ENCODE data around the gene CRP.
"Not testable (repeated sequence)": the region's sequence is repeated elsewhere in the genome, so short reads cannot be mapped to it uniquely, and the experiment has no call there.

The CRP gene

DNA sequence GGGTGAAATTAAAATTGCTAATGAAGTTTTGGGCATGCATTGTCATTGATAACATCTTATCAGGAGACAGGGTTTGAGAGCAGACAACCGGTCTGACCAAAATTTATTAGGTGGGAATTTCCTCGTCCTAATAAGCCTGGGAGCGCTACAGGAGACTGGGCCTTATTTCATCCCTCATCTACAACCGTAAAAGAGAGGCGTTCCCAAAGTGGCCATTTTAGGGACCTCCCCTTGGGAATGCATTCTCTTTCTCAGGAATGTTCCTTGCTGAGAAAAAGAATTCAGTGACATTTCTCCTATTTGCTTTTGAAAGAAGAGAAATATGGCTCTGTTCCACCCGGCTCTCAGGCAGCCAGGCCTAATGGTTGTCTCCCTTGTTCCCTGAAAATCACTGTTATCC is 8.8 kb upstream of the CRP start:
- ATAC-seq (replicated peaks); H3K27ac Mint-ChIP-seq; H3K4me3 Mint-ChIP-seq; DNase-seq; H3K4me1 Mint-ChIP-seq (ENCODE audit: low read depth in 2 of 2); H3K36me3 Mint-ChIP-seq (ENCODE audit: insufficient read depth): not testable (repeated sequence)
- H3K9me3 Mint-ChIP-seq = peaks cover 10 to 11% of the 10 kb centered on the region in 2 donors
- H3K27me3 Mint-ChIP-seq = peaks cover 38 to 39% of the 10 kb centered on the region in 2 donors

- no peak overlapping the region for H3K27ac Mint-ChIP-seq
- H3K36me3 Mint-ChIP-seq (ENCODE audit: insufficient read depth) = no peaks in the 10 kb centered on the region
- ATAC-seq (replicated peaks) = no peak
- peaks cover 49 to 57% of the 10 kb centered on the region in 2 donors for H3K27me3 Mint-ChIP-seq
- H3K9me3 Mint-ChIP-seq = peaks cover 10 to 12% of the 10 kb centered on the region in 2 donors
- H3K4me1 Mint-ChIP-seq (ENCODE audit: low read depth in 2 of 2) = no peaks in the 10 kb centered on the region
- H3K4me3 Mint-ChIP-seq = no peak overlapping the region
- no peak for DNase-seq
Observed at GRCh38 chr1:159719990-159720389, 5.6 kb upstream of the CRP start.

DNA sequence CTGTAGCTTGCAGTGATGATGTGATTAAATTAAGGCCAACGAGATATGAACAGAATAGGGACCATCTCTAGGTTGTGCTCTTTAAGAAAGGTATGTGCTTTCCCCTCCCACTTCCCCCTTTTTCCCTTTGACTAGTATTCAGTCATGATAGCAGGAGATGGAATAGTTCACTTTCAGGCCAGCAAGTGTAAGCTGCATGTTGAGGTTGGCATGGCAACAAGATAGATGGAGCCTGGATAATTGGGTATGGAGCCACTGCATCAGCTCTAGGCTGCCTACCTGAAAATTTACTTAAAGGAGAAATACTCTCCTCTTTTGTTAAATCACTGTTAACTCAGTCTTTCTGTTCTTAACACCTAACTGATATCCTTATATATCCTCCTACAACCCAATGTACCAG is 1.5 kb upstream of the CRP start:
- H3K4me3 Mint-ChIP-seq = no peak overlapping the region
- H3K36me3 Mint-ChIP-seq (ENCODE audit: insufficient read depth) = no peaks in the 10 kb centered on the region
- no peak overlapping the region for H3K27ac Mint-ChIP-seq
- H3K27me3 Mint-ChIP-seq = peaks cover 60 to 84% of the 10 kb centered on the region in 2 donors
- H3K4me1 Mint-ChIP-seq (ENCODE audit: low read depth in 2 of 2) = no peaks in the 10 kb centered on the region
- no peak for DNase-seq
- H3K9me3 Mint-ChIP-seq = peaks cover under 1 to 4% of the 10 kb centered on the region in 2 donors
- ATAC-seq (replicated peaks) = no peak

- H3K4me3 Mint-ChIP-seq = no peak overlapping the region
- no peak overlapping the region for H3K27ac Mint-ChIP-seq
- ATAC-seq (replicated peaks) (no peak), DNase-seq (no peak)
- H3K36me3 Mint-ChIP-seq (ENCODE audit: insufficient read depth) = peaks cover 3% of the 10 kb centered on the region
- no peaks in the 10 kb centered on the region for H3K4me1 Mint-ChIP-seq (ENCODE audit: low read depth in 2 of 2)
- H3K9me3 Mint-ChIP-seq = no peaks in the 10 kb centered on the region
- H3K27me3 Mint-ChIP-seq = peaks cover 28 to 46% of the 10 kb centered on the region in 2 donors
Observed at GRCh38 chr1:159712080-159712479, 2.3 kb downstream of the CRP start.

- no peaks in the 10 kb centered on the region for H3K9me3 Mint-ChIP-seq
- peaks cover 0 to 32% of the 10 kb centered on the region in 2 donors for H3K27me3 Mint-ChIP-seq
- no peaks in the 10 kb centered on the region for H3K4me1 Mint-ChIP-seq (ENCODE audit: low read depth in 2 of 2)
- peaks cover 3% of the 10 kb centered on the region for H3K36me3 Mint-ChIP-seq (ENCODE audit: insufficient read depth)
- H3K27ac Mint-ChIP-seq = no peak overlapping the region
- DNase-seq (no peak), ATAC-seq (replicated peaks) (no peak)
- H3K4me3 Mint-ChIP-seq = no peak overlapping the region
Observed at GRCh38 chr1:159707472-159708260, 6.7 kb downstream of the CRP start.

DNA sequence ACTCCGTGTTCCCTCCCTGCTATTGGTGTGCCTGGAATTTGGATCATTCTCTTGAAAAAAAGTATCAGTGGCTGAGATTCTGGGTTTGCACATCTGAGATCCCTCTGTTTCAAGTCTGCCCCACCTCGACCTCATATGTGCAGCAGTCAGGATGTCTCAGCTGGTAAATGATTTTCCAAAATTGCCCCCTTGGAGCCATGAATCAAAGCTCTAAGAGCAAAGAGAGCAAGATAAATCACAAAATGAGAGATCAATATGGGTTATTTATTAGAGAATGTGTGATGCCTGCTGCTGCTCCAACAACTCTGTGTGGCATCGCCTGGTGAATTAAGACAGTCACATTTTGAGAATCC is 8.5 kb downstream of the CRP start:
- H3K27ac Mint-ChIP-seq = no peak overlapping the region
- no peaks in the 10 kb centered on the region for H3K9me3 Mint-ChIP-seq
- no peak for DNase-seq
- no peak overlapping the region for H3K4me3 Mint-ChIP-seq
- H3K27me3 Mint-ChIP-seq = peaks cover 11 to 36% of the 10 kb centered on the region in 2 donors
- peaks cover 3% of the 10 kb centered on the region for H3K36me3 Mint-ChIP-seq (ENCODE audit: insufficient read depth)
- no peaks in the 10 kb centered on the region for H3K4me1 Mint-ChIP-seq (ENCODE audit: low read depth in 2 of 2)
- no peak for ATAC-seq (replicated peaks)

- DNase-seq = no peak
- Mint-ChIP-seq H3K4me3 (no peak overlapping the region), H3K27ac (no peak overlapping the region), H3K27me3 (peaks cover 12 to 36% of the 10 kb centered on the region in 2 donors), H3K4me1 (ENCODE audit: low read depth in 2 of 2) (no peaks in the 10 kb centered on the region), H3K9me3 (no peaks in the 10 kb centered on the region), H3K36me3 (ENCODE audit: insufficient read depth) (no peaks in the 10 kb centered on the region)
- ATAC-seq (replicated peaks) = no peak
Observed at GRCh38 chr1:159705251-159705903, 9.0 kb downstream of the CRP start.

GRCh38 chr1:159704481-159704880 is 9.9 kb downstream of the CRP start:
- ATAC-seq (replicated peaks) = no peak
- DNase-seq = no peak
- Mint-ChIP-seq H3K4me1 (ENCODE audit: low read depth in 2 of 2) (no peaks in the 10 kb centered on the region), H3K36me3 (ENCODE audit: insufficient read depth) (no peaks in the 10 kb centered on the region), H3K4me3 (no peak overlapping the region), H3K27ac (no peak overlapping the region), H3K27me3 (peaks cover 12 to 36% of the 10 kb centered on the region in 2 donors), H3K9me3 (no peaks in the 10 kb centered on the region)

GRCh38 chr1:159700312-159700711 is 14.1 kb downstream of the CRP start:
- Mint-ChIP-seq H3K4me3 (no peak overlapping the region), H3K36me3 (ENCODE audit: insufficient read depth) (no peaks in the 10 kb centered on the region), H3K27ac (no peak overlapping the region), H3K27me3 (peaks cover 25 to 36% of the 10 kb centered on the region in 2 donors), H3K9me3 (no peaks in the 10 kb centered on the region), H3K4me1 (ENCODE audit: low read depth in 2 of 2) (no peaks in the 10 kb centered on the region)
- no peak for DNase-seq
- no peak for ATAC-seq (replicated peaks)

GRCh38 chr1:159699653-159700052 is 14.7 kb downstream of the CRP start:
- Mint-ChIP-seq H3K4me3 (no peak overlapping the region), H3K9me3 (no peaks in the 10 kb centered on the region), H3K27ac (no peak overlapping the region), H3K4me1 (ENCODE audit: low read depth in 2 of 2) (no peaks in the 10 kb centered on the region), H3K36me3 (ENCODE audit: insufficient read depth) (no peaks in the 10 kb centered on the region), H3K27me3 (peaks cover 32 to 37% of the 10 kb centered on the region in 2 donors)
- DNase-seq = no peak
- ATAC-seq (replicated peaks) = no peak

DNA sequence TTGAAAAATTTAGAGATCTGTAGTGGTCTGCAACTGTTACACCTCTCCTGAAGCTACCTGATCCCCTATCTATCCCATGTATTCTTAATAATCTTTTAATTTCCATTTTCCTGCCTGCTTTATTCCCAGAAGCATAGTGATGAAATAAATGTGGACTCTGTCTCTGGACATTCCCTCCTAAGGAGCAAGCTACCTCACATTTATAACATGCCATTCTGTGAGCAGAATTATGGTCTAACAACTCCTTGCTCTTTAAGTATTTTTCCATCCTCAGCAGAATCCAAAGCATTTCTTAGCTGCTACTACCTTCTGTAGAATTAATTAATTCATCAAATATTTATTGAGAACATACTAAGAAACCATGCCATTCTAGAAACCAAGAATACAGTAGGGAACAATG is 15.1 kb downstream of the CRP start:
- Mint-ChIP-seq H3K36me3 (ENCODE audit: insufficient read depth) (no peaks in the 10 kb centered on the region), H3K4me3 (no peak overlapping the region), H3K27me3 (peaks cover 33 to 38% of the 10 kb centered on the region in 2 donors), H3K9me3 (no peaks in the 10 kb centered on the region), H3K4me1 (ENCODE audit: low read depth in 2 of 2) (no peaks in the 10 kb centered on the region), H3K27ac (no peak overlapping the region)
- ATAC-seq (replicated peaks) (no peak), DNase-seq (no peak)

DNA sequence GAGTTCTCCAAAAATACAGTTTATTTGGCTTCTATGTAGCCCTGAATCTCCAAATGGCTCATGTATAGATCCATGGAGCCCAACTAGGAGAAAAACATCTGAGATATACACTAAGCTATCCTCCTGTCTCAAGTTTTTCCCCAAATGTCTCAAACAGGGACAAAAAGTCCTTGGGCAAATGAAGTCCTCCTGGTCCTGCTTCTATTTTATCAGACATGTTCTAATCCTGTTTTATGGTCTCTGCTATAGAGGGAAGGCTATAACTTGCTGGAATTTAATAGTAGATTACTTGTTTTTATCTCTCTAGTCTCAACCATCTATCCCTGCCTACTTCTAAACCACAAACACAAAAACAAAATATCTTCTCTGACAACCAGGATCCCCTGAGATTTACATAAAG is 26.9 kb downstream of the CRP start:
- Mint-ChIP-seq H3K9me3 (no peaks in the 10 kb centered on the region), H3K4me3 (no peak overlapping the region), H3K36me3 (ENCODE audit: insufficient read depth) (no peaks in the 10 kb centered on the region), H3K27ac (no peak overlapping the region), H3K27me3 (peaks cover 53 to 61% of the 10 kb centered on the region in 2 donors), H3K4me1 (ENCODE audit: low read depth in 2 of 2) (no peaks in the 10 kb centered on the region)
- DNase-seq (no peak), ATAC-seq (replicated peaks) (no peak)

GRCh38 chr1:159686599-159687299 is 27.6 kb downstream of the CRP start:
- H3K27me3 Mint-ChIP-seq = peaks cover 46 to 55% of the 10 kb centered on the region in 2 donors
- H3K4me1 Mint-ChIP-seq (ENCODE audit: low read depth in 2 of 2) = no peaks in the 10 kb centered on the region
- no peak for DNase-seq
- no peaks in the 10 kb centered on the region for H3K9me3 Mint-ChIP-seq
- ATAC-seq (replicated peaks) = no peak
- no peaks in the 10 kb centered on the region for H3K36me3 Mint-ChIP-seq (ENCODE audit: insufficient read depth)
- no peak overlapping the region for H3K27ac Mint-ChIP-seq
- H3K4me3 Mint-ChIP-seq = no peak overlapping the region

GRCh38 chr1:159678939-159679338 is 35.5 kb downstream of the CRP start:
- Mint-ChIP-seq H3K27ac (no peak overlapping the region), H3K4me3 (no peak overlapping the region), H3K36me3 (ENCODE audit: insufficient read depth) (peaks cover 3% of the 10 kb centered on the region), H3K27me3 (peaks cover 14 to 32% of the 10 kb centered on the region in 2 donors), H3K9me3 (no peaks in the 10 kb centered on the region), H3K4me1 (ENCODE audit: low read depth in 2 of 2) (no peaks in the 10 kb centered on the region)
- no peak for ATAC-seq (replicated peaks)
- no peak for DNase-seq
